NCI-H345 treated with DMSO at 0.1 percent for 48 hours (cell line): ENCODE results near the gene SNRPA.
"Not testable (repeated sequence)": the region's sequence is repeated elsewhere in the genome, so short reads cannot be mapped to it uniquely, and the experiment has no call there.

Experiments
- DNase-seq: peaks from one replicate; lab custom pipeline; 2025; ENCODE audit not compliant: unreplicated experiment; lab: John Stamatoyannopoulos, UW

SNRPA gene

DNA sequence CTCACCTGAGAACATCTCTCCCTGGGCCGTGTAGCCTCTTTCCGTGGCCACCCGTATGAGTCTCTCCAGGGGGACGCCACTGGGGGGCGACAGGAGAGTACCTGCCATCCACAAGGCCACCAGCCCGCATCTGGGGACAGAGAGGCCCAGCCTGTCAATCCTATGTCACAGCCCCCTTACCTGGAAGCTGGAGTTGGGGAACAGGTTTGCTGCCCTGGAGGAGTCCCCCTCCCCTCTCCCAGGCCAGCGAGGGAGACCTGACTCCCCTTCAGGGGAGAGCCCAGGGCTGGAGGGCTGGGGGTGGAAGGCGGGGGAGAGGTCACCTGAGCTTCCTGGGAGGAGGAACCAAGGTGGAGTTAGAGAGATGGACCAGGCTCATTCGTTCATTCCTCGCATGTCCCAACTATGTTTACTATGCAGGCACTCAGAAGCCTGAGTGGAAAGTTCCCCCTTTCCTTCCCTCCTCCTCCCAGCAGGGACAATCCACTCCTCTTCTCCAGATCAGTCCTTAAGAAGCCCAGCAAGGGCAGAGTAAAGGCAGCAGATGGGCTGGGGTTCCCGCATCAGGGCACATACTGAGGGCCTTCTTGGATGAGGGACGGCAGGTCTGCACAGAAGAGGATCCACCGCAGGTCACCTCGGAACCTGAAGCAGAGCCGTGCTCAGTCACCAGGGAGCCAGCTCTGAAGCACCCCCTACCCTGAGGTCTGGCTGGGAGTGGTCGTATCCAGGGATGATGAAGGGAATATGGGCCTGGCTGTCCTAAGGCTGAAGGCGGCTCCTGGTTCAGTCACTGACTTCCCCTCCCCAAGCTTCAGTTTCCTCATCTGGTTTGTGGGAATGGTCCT, 6.2 kb upstream of the SNRPA start:
- no peak for DNase-seq

DNA sequence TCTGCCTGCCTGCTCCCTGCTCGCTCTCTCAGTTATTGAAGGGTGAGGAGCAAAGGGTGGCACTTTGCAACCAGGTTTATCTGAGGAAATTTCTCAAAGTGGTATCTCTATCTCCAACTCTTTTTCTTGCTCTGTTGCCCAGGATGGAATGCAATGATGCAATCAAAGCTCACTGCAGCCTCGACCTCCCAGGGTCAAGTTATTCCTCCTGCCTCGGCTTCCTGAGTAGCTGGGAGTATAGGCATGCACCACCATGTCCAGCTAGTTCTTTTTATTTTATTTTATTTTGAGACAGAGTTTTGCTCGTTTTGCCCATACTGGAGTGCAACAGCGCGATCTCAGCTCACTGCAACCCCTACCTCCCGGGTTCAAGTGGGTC, 5.6 kb upstream of the SNRPA start:
- no peak for DNase-seq

DNA sequence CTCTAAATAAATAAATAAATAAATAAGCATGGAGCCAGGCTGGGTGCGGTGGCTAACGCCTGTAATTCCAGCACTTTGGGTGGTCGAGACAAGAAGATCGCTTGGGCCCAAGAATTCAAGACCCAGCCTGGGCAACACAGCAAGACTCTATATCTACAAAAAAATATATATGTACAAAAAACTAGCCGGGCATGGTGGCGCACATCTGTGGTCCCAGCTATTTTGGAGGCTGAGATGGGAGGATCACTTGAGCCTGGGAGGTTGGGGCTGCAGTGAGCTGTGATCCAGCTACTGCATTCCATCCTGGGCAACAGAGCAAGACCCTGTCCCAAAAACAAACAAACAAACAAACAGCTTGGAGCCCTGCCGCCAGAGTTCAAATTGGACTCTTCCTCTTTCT, 3.5 kb upstream of the SNRPA start:
- DNase-seq = no peak

DNA sequence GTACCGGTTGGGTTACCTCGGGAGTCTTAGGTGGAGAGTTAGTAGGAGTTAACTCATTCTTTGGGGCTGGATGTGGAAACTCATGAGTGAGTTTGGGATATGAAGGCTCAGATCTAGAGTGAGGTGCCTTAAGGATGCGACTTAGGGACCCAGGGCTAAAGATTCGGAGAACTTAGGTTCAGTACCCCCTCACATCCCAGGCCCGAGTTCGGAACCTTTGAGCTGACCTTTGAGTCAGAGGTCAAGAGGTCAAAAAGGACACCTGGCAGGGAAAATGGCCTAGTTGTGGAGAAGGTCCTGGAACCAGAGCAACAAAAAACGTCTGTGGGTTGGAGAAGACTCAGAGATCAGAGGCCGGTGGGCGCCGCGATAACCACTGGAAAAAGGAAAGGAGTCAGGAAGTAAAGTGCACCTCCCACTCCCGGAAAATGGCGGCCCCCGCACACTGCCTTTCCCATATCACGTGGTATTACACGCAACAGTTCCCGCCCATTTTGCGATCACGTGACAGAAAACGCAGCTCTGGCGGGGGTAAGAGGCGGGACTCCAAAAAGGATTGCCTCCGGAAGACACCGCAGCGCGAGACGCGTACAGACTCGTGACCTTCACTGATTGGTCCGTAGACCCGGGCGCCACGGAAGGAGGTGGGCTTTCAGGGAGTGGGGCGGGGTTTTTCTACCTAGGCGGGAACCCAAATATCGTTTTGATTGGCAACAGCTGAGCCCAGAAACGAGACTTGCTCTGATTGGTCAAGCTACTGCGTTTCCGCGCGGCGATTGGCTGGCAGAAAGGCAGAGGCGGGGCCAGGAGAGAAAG, 737 bp upstream of the SNRPA start, which contains the start of gene ACTMAP:
Gene ACTMAP (minus strand): TSS at position 420 of the 816 bp plus-strand sequence. CDS start 674 bp downstream, outside the sequence.
- DNase-seq = peak; percentile 100

DNA sequence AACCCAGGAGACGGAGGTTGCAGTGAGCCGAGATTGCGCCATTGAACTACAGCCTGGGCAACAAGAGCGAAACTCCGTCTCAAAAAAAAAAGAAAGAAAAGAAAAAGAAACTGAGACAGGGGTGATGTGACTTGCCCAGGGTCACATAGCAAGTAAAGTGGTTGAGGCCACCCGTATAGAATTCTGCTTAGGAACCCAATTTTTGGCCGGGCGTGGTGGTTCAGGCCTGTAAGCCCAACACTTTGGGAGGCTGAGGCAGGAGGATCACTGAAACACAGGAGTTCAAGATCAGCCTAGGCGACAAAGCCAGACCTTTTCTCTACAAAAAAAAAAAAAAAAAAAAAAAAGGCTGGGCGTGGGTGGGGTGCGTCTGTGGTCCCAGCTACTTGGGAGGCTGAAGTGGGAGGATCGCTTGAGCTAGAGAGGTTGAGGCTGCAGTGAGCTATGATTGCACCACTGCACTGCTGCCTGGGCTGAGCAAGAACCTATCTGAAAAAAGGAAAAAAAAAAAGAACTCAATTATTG, 1.3 kb downstream of the SNRPA start:
- no peak for DNase-seq

DNA sequence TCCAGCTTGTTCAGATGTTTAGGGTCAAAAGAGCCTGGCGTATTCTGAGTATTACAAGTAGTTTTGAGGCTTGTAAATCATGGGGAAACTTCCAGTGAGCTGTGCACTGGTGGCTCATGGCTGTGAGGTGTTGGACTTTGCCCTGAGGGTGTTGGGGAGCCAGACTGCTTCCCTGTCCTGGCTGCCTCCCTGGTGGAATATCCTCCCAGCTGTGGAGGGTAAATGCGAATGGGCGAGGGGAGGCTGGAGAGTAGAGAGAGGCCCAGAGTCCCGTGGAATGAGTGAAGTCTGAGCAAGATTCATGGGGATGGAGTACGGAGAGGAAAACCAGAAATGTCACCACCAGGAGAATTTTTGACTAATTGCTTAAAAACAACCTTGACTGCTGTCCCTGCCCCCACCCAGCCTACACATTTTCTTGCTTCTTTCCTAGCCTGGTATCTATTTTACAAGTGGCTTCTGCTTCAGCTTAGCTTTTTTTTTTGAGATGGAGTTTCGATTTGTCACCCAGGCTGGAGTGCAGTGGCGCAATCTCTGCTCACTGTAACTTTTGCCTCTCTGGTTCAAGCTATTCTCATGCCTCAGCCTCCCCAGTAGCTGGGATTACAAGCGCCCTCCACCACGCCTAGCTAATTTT, 3.7 kb downstream of the SNRPA start:
- no peak for DNase-seq

DNA sequence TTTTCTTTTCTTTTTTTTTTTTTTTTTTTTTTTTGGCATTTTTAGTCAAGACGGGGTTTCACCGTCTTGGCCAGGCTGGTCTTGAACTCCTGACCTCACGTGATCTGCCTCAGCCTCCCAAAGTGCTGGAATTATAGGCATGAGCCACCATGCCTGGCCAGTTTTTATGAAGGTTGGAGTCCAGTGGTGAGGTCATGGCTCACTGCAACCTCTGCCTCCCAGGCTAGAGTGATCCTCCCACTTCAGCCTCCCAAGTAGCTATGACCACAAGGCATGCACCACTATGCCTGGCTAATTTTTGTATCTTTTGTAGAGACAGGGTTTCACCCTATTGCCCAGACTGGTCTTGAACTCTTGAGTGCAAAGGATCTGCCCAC, 4.2 kb downstream of the SNRPA start:
- DNase-seq = no peak

DNA sequence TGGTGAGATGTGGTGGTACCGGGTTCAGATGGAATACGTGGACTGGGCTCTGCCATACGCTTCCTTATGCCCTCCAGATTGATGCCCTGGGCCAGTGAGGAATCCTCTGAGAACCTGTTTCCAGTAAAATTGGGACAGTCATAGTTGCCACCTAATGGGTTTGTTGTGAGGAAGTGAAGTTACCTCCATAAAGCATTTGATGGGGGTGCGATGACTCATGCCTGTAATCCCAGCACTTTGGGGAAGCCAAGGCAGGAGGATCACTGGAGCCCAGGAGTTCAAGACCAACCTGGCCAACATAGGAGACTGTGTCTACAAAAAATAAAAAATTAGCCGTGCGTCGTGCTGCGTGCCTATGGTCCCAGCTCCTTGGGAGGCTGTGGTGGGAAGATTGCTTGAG, 4.8 kb downstream of the SNRPA start:
- DNase-seq = no peak

DNA sequence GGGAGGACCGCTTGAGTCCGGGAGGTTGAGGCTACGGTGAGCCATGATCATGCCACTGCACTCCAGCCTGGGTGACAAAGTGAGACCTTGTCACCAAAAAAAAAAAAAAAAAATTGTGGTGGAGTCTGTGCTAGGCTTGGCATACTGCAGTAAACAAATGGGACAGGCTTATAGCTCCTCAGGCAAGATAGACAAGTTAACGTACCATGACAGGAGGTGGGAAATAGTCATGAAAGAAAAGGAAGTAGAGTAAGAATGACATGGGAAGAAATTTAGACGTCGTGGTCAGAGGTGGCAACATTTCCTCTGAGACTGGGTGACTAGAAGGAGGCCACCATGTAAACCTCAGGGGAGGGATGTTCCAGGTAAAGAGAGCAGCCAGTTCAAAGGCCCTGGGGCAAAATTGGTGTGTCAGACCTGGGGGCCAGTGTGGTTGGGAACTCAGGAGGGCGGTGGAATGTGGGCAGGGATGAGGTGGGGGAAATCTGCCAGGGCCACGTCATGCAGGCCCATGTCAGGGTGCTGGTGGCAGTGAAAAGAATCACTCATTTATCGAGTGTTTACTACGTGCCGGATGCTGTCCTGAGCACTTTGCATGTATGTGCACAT, 5.6 kb downstream of the SNRPA start:
- no peak for DNase-seq

DNA sequence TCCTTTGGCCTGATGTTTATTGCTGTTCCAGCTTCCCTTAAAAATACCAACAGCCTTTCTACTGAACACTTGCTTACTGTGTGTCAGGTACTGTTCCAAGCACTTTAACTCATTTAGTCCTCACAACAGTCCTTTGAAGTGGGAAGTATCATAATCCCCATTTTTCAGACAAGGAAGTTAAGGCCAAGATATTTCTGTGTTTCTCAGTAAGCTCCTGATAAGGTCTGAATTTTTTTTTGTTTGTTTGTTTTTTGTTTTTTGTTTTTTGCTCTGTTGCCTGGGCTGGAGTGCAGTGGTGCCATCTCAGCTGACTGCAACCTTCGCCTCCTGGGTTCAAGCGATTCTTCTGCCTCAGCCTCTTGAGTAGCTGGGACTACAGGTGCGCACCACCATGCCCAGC, 7.5 kb downstream of the SNRPA start:
- no peak for DNase-seq

DNA sequence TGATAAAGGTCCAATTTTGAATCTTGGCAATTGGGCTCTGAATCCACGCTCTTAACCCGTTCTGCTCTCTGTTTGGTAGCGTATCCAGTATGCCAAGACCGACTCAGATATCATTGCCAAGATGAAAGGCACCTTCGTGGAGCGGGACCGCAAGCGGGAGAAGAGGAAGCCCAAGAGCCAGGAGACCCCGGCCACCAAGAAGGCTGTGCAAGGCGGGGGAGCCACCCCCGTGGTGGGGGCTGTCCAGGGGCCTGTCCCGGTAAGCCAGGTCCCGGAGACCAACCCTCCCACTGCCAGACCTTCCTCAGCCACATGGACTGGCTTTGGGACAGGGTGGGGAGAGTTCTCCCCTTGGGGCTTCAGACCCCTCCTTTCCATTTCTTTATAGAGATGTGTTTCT, 8.3 kb downstream of the SNRPA start:
- DNase-seq = no peak

DNA sequence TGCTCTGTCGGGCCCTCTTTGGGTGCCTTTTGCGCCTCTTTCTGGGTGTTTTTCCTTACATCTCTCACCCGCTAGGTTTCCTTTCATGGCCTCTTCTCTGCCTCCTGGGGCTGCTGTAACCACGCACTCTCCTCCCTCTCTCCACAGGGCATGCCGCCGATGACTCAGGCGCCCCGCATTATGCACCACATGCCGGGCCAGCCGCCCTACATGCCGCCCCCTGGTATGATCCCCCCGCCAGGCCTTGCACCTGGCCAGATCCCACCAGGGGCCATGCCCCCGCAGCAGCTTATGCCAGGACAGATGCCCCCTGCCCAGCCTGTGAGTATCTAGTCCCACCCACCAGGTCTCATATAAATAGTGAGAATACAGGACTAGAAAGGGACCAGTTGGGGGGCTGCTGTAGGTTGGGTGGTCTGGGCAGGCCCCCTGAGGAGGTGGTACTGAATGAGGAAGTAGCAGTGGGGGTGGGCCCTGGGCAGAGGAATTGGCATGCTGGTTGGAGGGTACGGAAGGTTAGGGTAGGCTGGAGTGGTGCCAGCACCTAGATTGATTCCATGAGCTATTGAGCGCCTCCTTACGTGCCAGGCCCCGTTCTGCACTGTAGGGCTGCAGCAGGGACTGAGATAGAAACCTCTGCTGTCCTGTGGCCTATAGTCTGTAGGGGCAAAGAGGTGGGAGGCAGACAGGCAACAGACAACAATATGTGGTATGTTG, 11.9 kb downstream of the SNRPA start:
- DNase-seq = no peak

DNA sequence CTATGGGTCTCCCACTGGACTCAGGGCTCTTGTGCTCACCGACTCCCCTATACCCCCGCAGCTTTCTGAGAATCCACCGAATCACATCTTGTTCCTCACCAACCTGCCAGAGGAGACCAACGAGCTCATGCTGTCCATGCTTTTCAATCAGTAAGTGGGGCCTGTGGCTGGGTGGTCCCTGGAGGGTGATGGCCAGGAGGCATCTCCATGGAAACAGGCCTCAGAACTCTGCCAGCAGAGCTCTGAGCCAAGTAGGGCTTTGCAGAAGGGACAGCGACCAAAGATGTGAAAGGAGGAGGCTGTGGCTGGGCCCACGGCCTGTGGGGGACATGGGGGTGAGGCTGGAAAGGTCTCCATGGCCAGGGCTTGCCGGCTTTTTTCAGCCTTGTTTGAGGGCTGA, 12.5 kb downstream of the SNRPA start:
- DNase-seq = no peak

DNA sequence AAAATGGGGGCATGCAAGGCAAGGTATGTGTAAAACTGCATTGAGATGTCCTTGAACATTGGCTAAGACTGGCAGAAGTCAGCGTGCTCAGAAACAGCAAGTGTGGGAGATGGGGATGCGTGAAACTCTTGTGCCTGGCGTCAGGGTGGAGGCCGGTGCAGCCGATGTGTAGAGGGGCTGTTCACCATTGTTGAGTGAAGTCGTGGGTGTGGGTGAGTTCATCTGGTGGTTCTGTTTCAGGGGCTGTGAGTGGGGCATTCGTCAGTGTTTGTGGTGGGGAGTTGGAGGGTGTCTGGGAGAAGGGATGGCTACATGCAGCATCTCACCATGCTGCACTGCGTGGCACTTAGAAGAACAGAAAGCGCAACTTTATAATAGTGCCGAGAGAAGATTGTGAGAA, 13.0 kb downstream of the SNRPA start:
- no peak for DNase-seq

DNA sequence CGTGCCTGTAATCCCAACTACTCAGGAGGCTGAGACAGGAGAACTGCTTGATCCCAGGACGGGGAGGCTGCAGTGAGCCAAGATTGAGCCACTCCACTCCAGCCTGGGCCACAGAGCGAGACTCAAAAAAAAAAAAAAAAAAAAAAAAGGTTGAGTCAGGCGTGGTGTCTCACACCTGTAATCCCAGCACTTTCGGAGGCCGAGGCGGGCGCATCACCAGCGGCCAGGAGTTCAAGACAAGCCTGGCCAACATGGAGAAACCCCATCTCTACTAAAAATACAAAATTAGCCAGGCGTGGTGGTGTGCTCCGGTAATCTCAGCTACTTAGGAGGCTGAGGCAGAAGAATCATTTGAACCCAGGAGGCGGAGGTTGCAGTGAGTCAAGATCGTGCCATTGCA, 15.4 kb downstream of the SNRPA start:
- not testable (repeated sequence) for DNase-seq

DNA sequence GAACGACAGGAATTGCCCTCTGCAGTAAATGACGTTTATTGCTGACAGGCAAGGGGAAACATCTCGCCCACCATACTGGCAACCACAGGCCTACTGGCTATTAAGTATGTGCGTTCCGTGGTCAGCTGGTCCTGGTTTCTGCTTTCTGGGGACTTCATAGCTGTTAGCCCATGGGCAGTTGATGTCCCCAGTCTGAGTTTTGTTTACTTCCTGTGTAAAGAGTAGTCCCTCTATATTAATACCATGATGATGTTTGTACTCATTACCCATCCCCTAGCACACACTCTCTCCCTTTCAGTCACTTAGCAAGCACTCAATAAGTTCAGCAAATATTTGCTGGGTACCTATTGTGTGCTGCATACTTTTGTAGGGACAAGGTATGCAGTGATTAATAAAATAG, 17.9 kb downstream of the SNRPA start:
- no peak for DNase-seq

DNA sequence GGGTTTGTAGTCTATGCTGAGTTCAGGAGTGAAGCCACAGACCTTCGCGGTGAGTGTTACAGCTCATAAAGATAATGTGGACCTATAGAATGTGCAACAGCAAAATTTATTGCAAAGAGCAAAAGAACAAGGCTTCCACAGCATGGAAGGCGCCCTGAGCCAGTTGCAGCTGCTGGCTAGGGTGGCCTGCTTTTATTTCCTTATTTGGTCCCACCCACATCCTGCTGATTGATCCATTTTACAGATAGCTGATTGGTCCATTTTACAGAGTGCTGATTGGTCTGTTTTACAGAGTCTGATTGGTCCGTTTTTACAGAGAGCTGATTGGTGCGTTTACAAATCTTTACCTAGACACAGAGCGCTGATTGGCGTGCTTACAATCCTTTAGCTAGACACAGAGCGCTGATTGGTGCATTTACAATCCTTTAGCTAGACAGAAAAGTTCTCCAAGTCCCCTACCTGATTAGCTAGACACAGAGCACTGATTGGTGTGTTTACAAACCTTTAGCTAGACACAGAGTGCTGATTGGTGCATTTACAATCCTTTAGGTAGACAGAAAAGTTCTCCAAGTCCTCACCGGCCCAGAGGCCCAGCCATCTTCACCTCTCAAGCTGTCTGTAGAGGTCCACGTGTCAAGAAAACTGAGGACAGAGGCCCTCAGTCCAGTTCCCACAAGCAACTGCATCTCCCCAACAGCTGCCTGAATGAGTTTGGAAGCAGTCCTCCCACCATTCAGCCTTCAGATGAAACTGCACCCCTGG, 20.3 kb downstream of the SNRPA start:
- DNase-seq = not testable (repeated sequence)

DNA sequence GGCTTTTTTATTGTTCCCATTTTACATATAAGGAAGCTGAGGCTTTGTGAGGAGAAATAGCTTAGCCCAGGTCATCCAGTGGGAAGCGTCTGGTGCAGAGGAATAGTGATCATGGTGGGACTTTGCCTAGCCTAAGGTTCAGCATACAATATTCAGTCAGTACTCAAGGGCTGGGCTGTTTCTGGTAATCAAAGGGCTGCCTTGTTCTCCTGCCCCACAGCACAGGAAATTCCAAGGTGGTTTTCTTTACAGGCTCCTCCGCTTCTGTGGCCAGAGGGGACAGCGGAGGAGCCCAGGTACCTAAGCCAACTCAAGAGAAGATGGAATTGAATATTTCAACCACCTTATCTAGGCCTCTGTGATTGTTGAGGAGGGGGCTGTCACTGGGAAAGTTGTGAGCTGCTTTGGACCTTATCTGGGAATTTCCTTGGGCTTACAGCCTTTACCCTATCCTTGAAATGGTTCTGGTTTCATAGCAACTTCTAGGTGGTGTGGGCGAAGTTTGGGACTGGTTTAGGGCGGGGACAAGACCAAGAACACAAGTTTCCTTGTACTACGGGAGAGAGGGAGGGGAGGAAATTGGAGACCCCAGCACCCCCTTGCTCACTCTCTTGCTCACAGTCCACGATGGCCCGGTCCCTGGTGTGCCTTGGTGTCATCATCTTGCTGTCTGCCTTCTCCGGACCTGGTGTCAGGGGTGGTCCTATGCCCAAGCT, 24.1 kb downstream of the SNRPA start, which contains the start of gene MIA:
Gene MIA (plus strand): TSS at position 606 of the 716 bp plus-strand sequence. CDS start 22 bp downstream, at position 628.
- no peak for DNase-seq

DNA sequence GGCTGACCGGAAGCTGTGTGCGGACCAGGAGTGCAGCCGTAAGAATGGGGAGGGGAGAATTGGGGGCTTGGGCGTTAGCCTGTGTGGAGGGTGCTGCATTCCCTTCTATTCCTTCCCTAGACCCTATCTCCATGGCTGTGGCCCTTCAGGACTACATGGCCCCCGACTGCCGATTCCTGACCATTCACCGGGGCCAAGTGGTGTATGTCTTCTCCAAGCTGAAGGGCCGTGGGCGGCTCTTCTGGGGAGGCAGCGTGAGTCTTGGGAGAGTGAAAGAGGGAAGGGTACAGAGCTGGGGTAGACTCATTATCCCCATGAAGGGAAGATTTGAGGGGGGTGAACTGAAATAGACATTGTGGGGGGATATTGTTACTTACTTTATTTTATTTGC, 24.6 kb downstream of the SNRPA start:
- DNase-seq = no peak
